ENCODE data around the gene SLC25A38.

SLC25A38 gene

DNA sequence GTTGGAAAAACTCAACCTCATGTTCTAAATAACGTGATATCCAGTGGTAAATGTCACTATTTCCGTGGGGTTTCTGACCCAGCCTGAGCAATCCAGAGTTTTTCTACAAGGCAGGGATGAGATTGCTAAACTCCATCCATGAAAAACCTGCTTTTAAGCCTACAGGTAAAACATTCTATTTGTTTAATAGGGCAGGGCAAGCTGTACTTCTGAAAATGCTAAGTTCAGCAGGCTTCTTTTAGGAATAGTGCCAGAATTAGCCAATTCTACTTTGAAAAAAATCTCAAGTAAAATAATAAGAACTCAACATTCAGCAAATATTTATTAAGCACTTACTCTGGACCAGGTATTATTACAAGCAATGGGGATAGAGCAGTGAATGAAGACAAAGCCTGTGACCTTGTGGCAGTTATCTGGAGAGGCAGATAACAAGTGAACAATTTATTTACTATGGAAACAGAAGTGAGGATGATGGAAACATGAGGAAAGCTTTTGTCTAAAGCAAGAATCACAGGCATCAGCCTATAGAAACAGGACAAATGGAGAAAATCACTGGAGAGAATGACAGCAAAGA is 36.7 kb downstream of the SLC25A38 start:
- Histone ChIP-seq H4K20me1 (ENCODE audit: insufficient read depth, low read length) (no peaks in the 10 kb centered on the region; the same call in 1 of the 2 replicates), H2AFZ (ENCODE audit: low read depth, low read length) (no peak overlapping the region), H3K4me2 (ENCODE audit: low read length) (no peak overlapping the region), H3K79me2 (ENCODE audit: low read length) (no peaks in the 10 kb centered on the region), H3K4me1 (ENCODE audit: low read length) (no peaks in the 10 kb centered on the region), H3K36me3 (replicated peaks; ENCODE audit: low read depth, low read length) (peaks cover 1% of the 10 kb centered on the region), H3K27me3 (ENCODE audit: low read depth, low read length) (no peaks in the 10 kb centered on the region), H3K27ac (ENCODE audit: low read length) (no peak overlapping the region), H3K9ac (ENCODE audit: low read length) (no peak overlapping the region), H3K4me3 (ENCODE audit: low read length) (no peak overlapping the region), H3K9me3 (ENCODE audit: insufficient read depth, low read length) (no peaks in the 10 kb centered on the region)
- TF ChIP-seq, protein P1, sequence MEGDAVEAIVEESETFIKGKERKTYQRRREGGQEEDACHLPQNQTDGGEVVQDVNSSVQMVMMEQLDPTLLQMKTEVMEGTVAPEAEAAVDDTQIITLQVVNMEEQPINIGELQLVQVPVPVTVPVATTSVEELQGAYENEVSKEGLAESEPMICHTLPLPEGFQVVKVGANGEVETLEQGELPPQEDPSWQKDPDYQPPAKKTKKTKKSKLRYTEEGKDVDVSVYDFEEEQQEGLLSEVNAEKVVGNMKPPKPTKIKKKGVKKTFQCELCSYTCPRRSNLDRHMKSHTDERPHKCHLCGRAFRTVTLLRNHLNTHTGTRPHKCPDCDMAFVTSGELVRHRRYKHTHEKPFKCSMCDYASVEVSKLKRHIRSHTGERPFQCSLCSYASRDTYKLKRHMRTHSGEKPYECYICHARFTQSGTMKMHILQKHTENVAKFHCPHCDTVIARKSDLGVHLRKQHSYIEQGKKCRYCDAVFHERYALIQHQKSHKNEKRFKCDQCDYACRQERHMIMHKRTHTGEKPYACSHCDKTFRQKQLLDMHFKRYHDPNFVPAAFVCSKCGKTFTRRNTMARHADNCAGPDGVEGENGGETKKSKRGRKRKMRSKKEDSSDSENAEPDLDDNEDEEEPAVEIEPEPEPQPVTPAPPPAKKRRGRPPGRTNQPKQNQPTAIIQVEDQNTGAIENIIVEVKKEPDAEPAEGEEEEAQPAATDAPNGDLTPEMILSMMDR (IDR thresholded peaks at IDR 0.05; ENCODE audit: low read depth, low read length): no peak
- TF ChIP-seq EZH2phosphoT487 (IDR thresholded peaks at IDR 0.05; ENCODE audit: low read depth): no peak

DNA sequence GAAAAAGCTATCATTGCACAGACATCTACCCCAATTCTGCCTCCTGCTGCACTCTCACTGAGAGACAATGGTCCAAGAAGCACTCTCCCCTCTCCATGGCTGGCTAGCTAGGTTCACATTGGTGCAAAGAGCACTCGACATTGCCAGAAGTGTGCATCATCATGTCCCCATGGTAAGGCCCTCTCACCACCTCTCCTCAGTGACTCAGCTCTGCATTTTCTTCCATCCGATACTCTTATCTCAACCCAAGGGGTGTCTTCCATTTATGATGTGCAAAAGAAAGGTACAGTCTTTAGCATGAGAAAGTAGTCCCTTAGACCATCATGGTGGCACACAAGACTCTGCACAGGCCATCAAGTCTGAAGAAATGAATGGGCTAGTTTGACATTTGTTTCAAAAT is 37.4 kb downstream of the SLC25A38 start:
- Histone ChIP-seq H4K20me1 (ENCODE audit: insufficient read depth, low read length) (no peaks in the 10 kb centered on the region; the same call in 1 of the 2 replicates), H3K9me3 (ENCODE audit: insufficient read depth, low read length) (no peaks in the 10 kb centered on the region), H3K36me3 (replicated peaks; ENCODE audit: low read depth, low read length) (no peaks in the 10 kb centered on the region), H3K4me3 (ENCODE audit: low read length) (no peak overlapping the region), H3K9ac (ENCODE audit: low read length) (no peak overlapping the region), H3K4me2 (ENCODE audit: low read length) (no peak overlapping the region), H3K27ac (ENCODE audit: low read length) (no peak overlapping the region), H3K27me3 (ENCODE audit: low read depth, low read length) (no peaks in the 10 kb centered on the region), H3K4me1 (ENCODE audit: low read length) (no peaks in the 10 kb centered on the region), H3K79me2 (ENCODE audit: low read length) (no peaks in the 10 kb centered on the region), H2AFZ (ENCODE audit: low read depth, low read length) (no peak overlapping the region)
- no peak for TF ChIP-seq EZH2phosphoT487 (IDR thresholded peaks at IDR 0.05; ENCODE audit: low read depth)
- TF ChIP-seq, protein P1 (IDR thresholded peaks at IDR 0.05; ENCODE audit: low read depth, low read length): no peak

GRCh38 chr3:39423436-39423970 is 40.3 kb downstream of the SLC25A38 start:
- H3K79me2 ChIP-seq (ENCODE audit: low read length): no peaks in the 10 kb centered on the region
- no peaks in the 10 kb centered on the region for H3K36me3 ChIP-seq (replicated peaks; ENCODE audit: low read depth, low read length)
- no peak overlapping the region for H3K27ac ChIP-seq (ENCODE audit: low read length)
- no peaks in the 10 kb centered on the region for H4K20me1 ChIP-seq (ENCODE audit: insufficient read depth, low read length)
- no peak overlapping the region for H3K4me2 ChIP-seq (ENCODE audit: low read length)
- H3K9me3 ChIP-seq (ENCODE audit: insufficient read depth, low read length): no peaks in the 10 kb centered on the region
- H3K4me3 ChIP-seq (ENCODE audit: low read length): no peak overlapping the region
- H3K27me3 ChIP-seq (ENCODE audit: low read depth, low read length): no peaks in the 10 kb centered on the region
- H3K4me1 ChIP-seq (ENCODE audit: low read length): no peaks in the 10 kb centered on the region
- TF ChIP-seq, protein P1 (IDR thresholded peaks at IDR 0.05; ENCODE audit: low read depth, low read length): no peak
- TF ChIP-seq EZH2phosphoT487 (IDR thresholded peaks at IDR 0.05; ENCODE audit: low read depth): no peak
- no peak overlapping the region for H2AFZ ChIP-seq (ENCODE audit: low read depth, low read length)
- H3K9ac ChIP-seq (ENCODE audit: low read length): no peak overlapping the region

DNA sequence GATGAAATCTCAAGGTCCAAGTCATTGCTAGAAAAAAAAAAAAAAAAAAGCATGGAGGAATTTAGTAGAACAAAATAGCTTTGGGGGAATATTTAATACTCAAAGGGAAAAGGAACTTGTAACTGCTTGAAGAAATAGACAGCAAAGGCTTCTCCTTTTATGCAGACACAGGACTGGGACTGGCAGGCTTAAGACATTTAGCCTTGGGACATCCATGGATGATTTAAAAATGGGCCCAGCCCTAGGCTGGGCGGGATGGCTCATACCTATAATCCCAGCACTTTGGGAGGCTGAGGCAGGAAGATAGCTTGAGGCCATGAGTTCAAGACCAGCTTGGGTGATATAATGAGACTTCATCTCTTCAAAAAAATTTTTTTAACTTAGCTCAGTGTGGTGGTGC is 43.1 kb downstream of the SLC25A38 start:
- no peaks in the 10 kb centered on the region for H3K4me1 ChIP-seq (ENCODE audit: low read length)
- no peak overlapping the region for H3K27ac ChIP-seq (ENCODE audit: low read length)
- no peaks in the 10 kb centered on the region for H3K27me3 ChIP-seq (ENCODE audit: low read depth, low read length)
- H3K4me2 ChIP-seq (ENCODE audit: low read length): no peak overlapping the region
- H4K20me1 ChIP-seq (ENCODE audit: insufficient read depth, low read length): no peaks in the 10 kb centered on the region
- no peak overlapping the region for H3K9ac ChIP-seq (ENCODE audit: low read length)
- H2AFZ ChIP-seq (ENCODE audit: low read depth, low read length): no peak overlapping the region
- TF ChIP-seq, protein P1 (IDR thresholded peaks at IDR 0.05; ENCODE audit: low read depth, low read length): no peak
- no peak for TF ChIP-seq EZH2phosphoT487 (IDR thresholded peaks at IDR 0.05; ENCODE audit: low read depth)
- H3K79me2 ChIP-seq (ENCODE audit: low read length): no peaks in the 10 kb centered on the region
- H3K36me3 ChIP-seq (replicated peaks; ENCODE audit: low read depth, low read length): no peaks in the 10 kb centered on the region
- no peak overlapping the region for H3K4me3 ChIP-seq (ENCODE audit: low read length)
- no peaks in the 10 kb centered on the region for H3K9me3 ChIP-seq (ENCODE audit: insufficient read depth, low read length)

Data from OCI-LY3 (cell line).